DND-41 (cell line): Measurements from ENCODE around the gene CD96.

Experiments used
- EZH2 ChIP-seq: IDR thresholded peaks from 3 replicates; pipeline ENCODE4 v1.6.1; 2012; ENCODE audit warnings: borderline replicate concordance, low read depth, mild to moderate bottlenecking, moderate library complexity, low read length, inconsistent platforms; ENCODE audit not compliant: severe bottlenecking
- TF ChIP-seq, protein P1 (sequence below): IDR thresholded peaks from 2 replicates; pipeline ENCODE4 v1.5.1; 2012; ENCODE audit warnings: borderline replicate concordance, low read length, moderate library complexity, mild to moderate bottlenecking; ENCODE audit not compliant: poor library complexity, severe bottlenecking; ENCODE audit errors: extremely low read depth

DNA sequence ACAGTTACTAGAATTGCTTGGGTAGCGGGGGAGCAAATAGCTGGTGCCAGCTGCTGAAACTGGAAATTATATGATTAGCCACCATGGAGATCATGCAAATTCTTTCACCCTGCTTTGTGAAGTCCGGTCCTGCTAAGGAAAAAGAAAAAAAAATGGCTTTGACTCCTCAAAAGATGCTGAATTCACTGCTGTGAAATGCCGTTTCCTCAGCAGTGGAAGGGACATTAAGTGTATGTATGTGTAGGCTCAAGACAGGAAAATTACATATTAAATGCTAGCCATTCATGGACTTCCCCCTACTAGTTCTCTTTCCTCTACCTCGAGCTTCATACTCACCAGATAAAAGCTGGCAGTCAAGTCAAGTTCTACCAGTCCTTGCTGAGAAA lies 135.0 kb downstream of the CD96 start:
- TF ChIP-seq, protein P1, sequence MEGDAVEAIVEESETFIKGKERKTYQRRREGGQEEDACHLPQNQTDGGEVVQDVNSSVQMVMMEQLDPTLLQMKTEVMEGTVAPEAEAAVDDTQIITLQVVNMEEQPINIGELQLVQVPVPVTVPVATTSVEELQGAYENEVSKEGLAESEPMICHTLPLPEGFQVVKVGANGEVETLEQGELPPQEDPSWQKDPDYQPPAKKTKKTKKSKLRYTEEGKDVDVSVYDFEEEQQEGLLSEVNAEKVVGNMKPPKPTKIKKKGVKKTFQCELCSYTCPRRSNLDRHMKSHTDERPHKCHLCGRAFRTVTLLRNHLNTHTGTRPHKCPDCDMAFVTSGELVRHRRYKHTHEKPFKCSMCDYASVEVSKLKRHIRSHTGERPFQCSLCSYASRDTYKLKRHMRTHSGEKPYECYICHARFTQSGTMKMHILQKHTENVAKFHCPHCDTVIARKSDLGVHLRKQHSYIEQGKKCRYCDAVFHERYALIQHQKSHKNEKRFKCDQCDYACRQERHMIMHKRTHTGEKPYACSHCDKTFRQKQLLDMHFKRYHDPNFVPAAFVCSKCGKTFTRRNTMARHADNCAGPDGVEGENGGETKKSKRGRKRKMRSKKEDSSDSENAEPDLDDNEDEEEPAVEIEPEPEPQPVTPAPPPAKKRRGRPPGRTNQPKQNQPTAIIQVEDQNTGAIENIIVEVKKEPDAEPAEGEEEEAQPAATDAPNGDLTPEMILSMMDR, result no peak
- no peak for TF ChIP-seq EZH2
